GM12878 (cell line): ENCODE results near the gene HTR3C. TPM values are rescaled to one million over a fixed set of nuclear protein-coding genes. Genes with fewer than 3 reads are reported as not detected.

Source experiments
- ATAC-seq: fragments of 200-7000 bp; cut with Tn5 transposase; 3 replicates; pipeline ENCODE4 v1.9.1; 2020; ENCODE audit warnings: mild to moderate bottlenecking, moderate library complexity
- BruUV-seq: library from RNA; stranded (reverse); fragments of 400-500 nt; replicated peaks from 2 replicates; lab custom pipeline; 2021; lab: Mats Ljungman, UMichigan
- CTCF ChIA-PET: fragments of 300-600 bp; sonication (Branson Sonifier 250); formaldehyde crosslinking; extraction: SDS; loops from one replicate; lab custom pipeline; 2021; ENCODE audit warnings: inconsistent platforms; lab: Yijun Ruan, JAX
- POLR2A ChIA-PET: fragments of 350-600 bp; formaldehyde crosslinking; extraction: SDS; loops from one replicate; lab custom pipeline; 2021; ENCODE audit warnings: inconsistent platforms; lab: Charles Lee
- RAD21 ChIA-PET: fragments of 300-600 bp; sonication (Branson Sonifier 250); formaldehyde crosslinking; loops from one replicate; lab custom pipeline; 2023; ENCODE audit warnings: antibody characterized with exemption; ENCODE audit not compliant: unreplicated experiment; lab: Charles Lee
- SMC1A ChIA-PET: fragments of 300-600 bp; sonication (Branson Sonifier 250); formaldehyde crosslinking; loops from one replicate; lab custom pipeline; 2023; ENCODE audit not compliant: unreplicated experiment, uncharacterized antibody; lab: Charles Lee
- DNase-seq: peaks from one replicate; pipeline ENCODE4 v3.0.0-alpha.2; 2011; ENCODE audit warnings: low read depth, low spot score
- FAIRE-seq: peaks from 3 replicates; lab custom pipeline; 2011; peaks lifted over from hg19 to GRCh38; lab: Jason Lieb, UNC
- H2AFZ ChIP-seq: 2 replicates; pipeline ENCODE4 v1.6.0; 2011; ENCODE audit warnings: low read depth, low read length, control low read depth; ENCODE audit not compliant: control insufficient read depth
- H3K27ac ChIP-seq: 2 replicates; pipeline ENCODE4 v1.5.1; 2011; ENCODE audit warnings: control low read depth; ENCODE audit not compliant: control insufficient read depth, insufficient read depth
- H3K27me3 ChIP-seq, 2 experiments: replicated peaks in 1 of 2; 2 replicates each; pipeline versions ENCODE4 v1.6.0 to v1.6.1; 2011; ENCODE audit warnings: low read length in 1 of 2; ENCODE audit not compliant: control insufficient read depth in 2 of 2, insufficient read depth in 2 of 2
- H3K36me3 ChIP-seq, 2 experiments: 2 replicates each; pipeline ENCODE4 v1.5.1; 2011; ENCODE audit warnings: low read length in 1 of 2; ENCODE audit not compliant: control insufficient read depth in 2 of 2, insufficient read depth in 2 of 2
- H3K4me1 ChIP-seq: 2 replicates; pipeline ENCODE4 v1.6.1; 2011; ENCODE audit warnings: mild to moderate bottlenecking, low read length, moderate library complexity, mixed read lengths; ENCODE audit not compliant: control insufficient read depth, insufficient read depth
- H3K4me2 ChIP-seq: 2 replicates; pipeline ENCODE4 v1.6.0; 2011; ENCODE audit warnings: control low read depth; ENCODE audit not compliant: control insufficient read depth, insufficient read depth
- H3K4me3 ChIP-seq: fragments of 200-600 bp; sonication (generic); 2 replicates; pipeline ENCODE4 v1.5.1; 2016
- H3K79me2 ChIP-seq: 2 replicates; pipeline ENCODE4 v1.6.0; 2011; ENCODE audit warnings: low read length; ENCODE audit not compliant: control insufficient read depth, insufficient read depth
- H3K9ac ChIP-seq: 2 replicates; pipeline ENCODE4 v1.8.0; 2011; ENCODE audit warnings: low read length, control low read depth, mixed read lengths; ENCODE audit not compliant: control insufficient read depth, insufficient read depth
- H3K9me3 ChIP-seq: replicated peaks from 3 replicates; pipeline ENCODE4 v1.5.1; 2011; ENCODE audit warnings: mild to moderate bottlenecking, low read length; ENCODE audit not compliant: control insufficient read depth, insufficient read depth
- H4K20me1 ChIP-seq: 2 replicates; pipeline ENCODE4 v1.6.0; 2011; ENCODE audit not compliant: control insufficient read depth, insufficient read depth
- CHD4 ChIP-seq: fragments of 200-600 bp; sonication (generic); IDR thresholded peaks from 2 replicates; pipeline ENCODE4 v1.6.1; 2016; ENCODE audit warnings: mild to moderate bottlenecking
- GABPA ChIP-seq: IDR thresholded peaks from 2 replicates; pipeline ENCODE4 v1.6.1; 2014; ENCODE audit warnings: antibody characterized with exemption, low read depth, mild to moderate bottlenecking, inconsistent platforms
- NR2C2 ChIP-seq: IDR thresholded peaks from 2 replicates; pipeline ENCODE4 v1.6.1; 2011; ENCODE audit warnings: borderline replicate concordance, low read depth; ENCODE audit not compliant: control insufficient read depth, insufficient read length
- RELA ChIP-seq: fragments of 450-650 bp; IDR thresholded peaks from 2 replicates; pipeline ENCODE4 v1.8.0; 2014; ENCODE audit warnings: borderline replicate concordance; ENCODE audit not compliant: partially characterized antibody
- ZBED1 ChIP-seq: IDR thresholded peaks from 2 replicates; pipeline ENCODE4 v1.6.1; 2016; ENCODE audit warnings: borderline replicate concordance
- WGBS: methylation state at CpG from one replicate; pipeline ENCODE4 v1.1.6; 2016; ENCODE audit warnings: low lambda C conversion rate; ENCODE audit not compliant: insufficient replicate concordance, insufficient coverage; ENCODE audit errors: missing lambda C conversion rate; 5-methylcytosine and 5-hydroxymethylcytosine counted together
- in situ Hi-C: fragments of 300-500 bp; cut with MboI; formaldehyde crosslinking; loops from 9 replicates; pipeline ENCODE4 v1.14.3; 2018; ENCODE audit warnings: mixed read lengths
- intact Hi-C: fragments of 100-400 bp; cut with micrococcal nuclease; formaldehyde crosslinking; loops from one replicate; pipeline ENCODE4 v1.14.2; 2022; ENCODE audit not compliant: unreplicated experiment
- polyA plus RNA-seq, 11 experiments: library from polyadenylated mRNA; depleted of rRNA in 4 of 11; unstranded in 6 of 11; stranded (reverse) in 5 of 11; fragments of >200 nt; fragmentation: Nextera tagmentation in 4 of 11; fragmentation: Illumina TruSeq in 1 of 11; extraction: Ambion mirVana in 4 of 11; extraction: Trizol in 1 of 11; gene quantifications; 1 replicate in 1 of 11; 2 replicates in 10 of 11; pipeline versions ENCODE4 v1.2.1 to v1.2.3, GENCODE V29; 2011 to 2016; ENCODE audit warnings: inconsistent platforms in 2 of 11, missing spikeins in 2 of 11, low read depth in 1 of 11
- small RNA-seq: library from RNA; depleted of rRNA; stranded (forward); fragments of <200 nt; gene quantifications from one replicate; pipeline ENCODE3, GENCODE V24; 2014
- total RNA-seq, 4 experiments: library from RNA; depleted of rRNA in 3 of 4; stranded (reverse); fragments of >200 nt in 3 of 4; fragmentation: Illumina TruSeq in 1 of 4; extraction: Trizol in 1 of 4; gene quantifications; 2 replicates each; pipeline versions ENCODE4 v1.2.1 to v1.2.3, GENCODE V29; 2013 to 2021
- TF ChIP-seq, protein P1 (sequence below): IDR thresholded peaks from 2 replicates; pipeline ENCODE4 v1.6.1; 2011; ENCODE audit warnings: low read depth, mild to moderate bottlenecking, low read length, moderate library complexity, borderline replicate concordance; ENCODE audit errors: extremely low read depth
- TF ChIP-seq, protein P2 (sequence below): fragments of 450-650 bp; IDR thresholded peaks from 2 replicates; pipeline ENCODE4 v1.6.1; 2016; ENCODE audit warnings: mild to moderate bottlenecking

HTR3C gene
- total and polyA plus RNA-seq, 10 of the 15 experiments (the other 5 are each of a cell fraction or from before 2014, with no cell fraction given), result not detected

DNA sequence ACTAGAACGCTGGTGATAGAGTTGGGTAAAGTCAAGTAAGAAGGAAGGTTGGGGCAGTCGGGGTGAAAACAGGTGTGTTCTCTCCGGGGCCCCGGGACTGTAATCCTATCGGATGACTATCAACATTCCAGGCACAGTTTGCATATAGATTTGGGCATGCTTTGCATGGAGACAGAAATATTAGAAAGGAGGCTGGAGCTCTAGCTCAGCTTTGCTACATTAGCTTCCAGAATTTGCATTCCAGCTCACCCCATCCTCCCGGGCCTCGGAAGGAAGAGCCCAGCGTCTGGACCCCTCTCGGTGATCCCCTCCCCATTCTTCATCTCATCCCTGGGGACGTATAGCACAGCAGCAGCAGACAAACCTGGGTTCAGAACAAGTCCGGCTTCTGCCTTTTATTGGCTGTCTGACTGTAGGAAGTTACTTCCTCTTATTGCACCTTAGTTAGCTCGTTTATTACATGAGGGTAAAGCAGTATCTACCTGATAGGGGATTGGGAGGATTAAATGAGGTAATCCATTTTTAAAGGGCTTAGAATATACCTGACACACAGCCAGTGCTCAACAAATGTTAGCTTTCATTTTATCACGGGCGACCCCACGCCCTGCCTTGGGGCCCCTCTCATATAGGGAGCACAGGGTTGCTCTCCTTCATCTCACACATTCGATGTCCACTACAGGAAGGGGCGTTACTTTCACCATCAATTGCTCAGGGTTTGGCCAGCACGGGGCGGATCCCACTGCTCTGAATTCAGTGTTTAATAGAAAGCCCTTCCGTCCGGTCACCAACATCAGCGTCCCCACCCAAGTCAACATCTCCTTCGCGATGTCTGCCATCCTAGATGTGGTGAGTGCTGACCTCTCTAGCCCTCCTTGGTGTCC lies 47.2 kb downstream of the HTR3C start:
- ChIA-PET RAD21 (interaction anchor here (0.5 kb wide), 1 partner anchor 131 kb away, joined by 3 read pairs; no protein-coding TSS in a partner anchor), SMC1A (interaction anchor here (0.6 kb wide), 1 partner anchor 438 kb away, joined by 3 read pairs; no protein-coding TSS in a partner anchor), CTCF (interaction anchor here (0.6 kb wide), 1 partner anchor 333 kb away, joined by 3 read pairs; no protein-coding TSS in a partner anchor), POLR2A (interaction anchor here (0.6 kb wide), 1 partner anchor 1495 kb away, joined by 5 read pairs; no protein-coding TSS in a partner anchor)
- in situ Hi-C loops, result no loop called here
- H3K4me1 ChIP-seq, result no peaks in the 10 kb centered on the region
- ATAC-seq (no peak; the same call in 2 of the 3 replicates), DNase-seq (no peak), FAIRE-seq (no peak)
- no peak overlapping the region for H3K4me2 ChIP-seq
- H2AFZ ChIP-seq, result no peak overlapping the region
- intact Hi-C loops, result no loop called here
- H3K27me3 ChIP-seq, result no peaks in the 10 kb centered on the region
- 34% methylated on average over 24 of the region's 24 CpGs for WGBS
- TF ChIP-seq, protein P1, sequence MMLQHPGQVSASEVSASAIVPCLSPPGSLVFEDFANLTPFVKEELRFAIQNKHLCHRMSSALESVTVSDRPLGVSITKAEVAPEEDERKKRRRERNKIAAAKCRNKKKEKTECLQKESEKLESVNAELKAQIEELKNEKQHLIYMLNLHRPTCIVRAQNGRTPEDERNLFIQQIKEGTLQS, result no peak
- TF ChIP-seq ZBED1, result no peak
- TF ChIP-seq, protein P2, sequence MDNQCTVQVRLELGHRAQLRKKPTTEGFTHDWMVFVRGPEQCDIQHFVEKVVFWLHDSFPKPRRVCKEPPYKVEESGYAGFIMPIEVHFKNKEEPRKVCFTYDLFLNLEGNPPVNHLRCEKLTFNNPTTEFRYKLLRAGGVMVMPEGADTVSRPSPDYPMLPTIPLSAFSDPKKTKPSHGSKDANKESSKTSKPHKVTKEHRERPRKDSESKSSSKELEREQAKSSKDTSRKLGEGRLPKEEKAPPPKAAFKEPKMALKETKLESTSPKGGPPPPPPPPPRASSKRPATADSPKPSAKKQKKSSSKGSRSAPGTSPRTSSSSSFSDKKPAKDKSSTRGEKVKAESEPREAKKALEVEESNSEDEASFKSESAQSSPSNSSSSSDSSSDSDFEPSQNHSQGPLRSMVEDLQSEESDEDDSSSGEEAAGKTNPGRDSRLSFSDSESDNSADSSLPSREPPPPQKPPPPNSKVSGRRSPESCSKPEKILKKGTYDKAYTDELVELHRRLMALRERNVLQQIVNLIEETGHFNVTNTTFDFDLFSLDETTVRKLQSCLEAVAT, result no peak
- TF ChIP-seq RELA, result no peak
- no peak for TF ChIP-seq GABPA
- TF ChIP-seq CHD4, result no peak
- TF ChIP-seq NR2C2, result no peak
- H3K79me2 ChIP-seq, result no peaks in the 10 kb centered on the region
- H3K36me3 ChIP-seq, result no peaks in the 10 kb centered on the region
- no TSS peak for BruUV-seq
- no peaks in the 10 kb centered on the region for H4K20me1 ChIP-seq
- no peaks in the 10 kb centered on the region for H3K9me3 ChIP-seq
- no peak overlapping the region for H3K9ac ChIP-seq
- no peak overlapping the region for H3K4me3 ChIP-seq
- no peak overlapping the region for H3K27ac ChIP-seq

Small RNA genes lying within 50 kb of the gene (small RNA-seq; reads per million reads assigned to genes)
- gene RF00019, result not detected

Other genes starting within 250 kb of the HTR3C start
Only the 7 nearest of the 15 such genes appear.
- gene ABCC5, start 35.2 kb upstream of the HTR3C start, total RNA-seq (2014; rRNA removed), result 6.0 and 7.1 TPM in 2 replicates
- 5.9 and 6.3 TPM in 2 replicates for gene ABCC5, start 35.2 kb upstream of the HTR3C start, total RNA-seq (2014; rRNA removed; fragmentation: Illumina TruSeq; extraction: Trizol)
- gene ABCC5, start 35.2 kb upstream of the HTR3C start, total RNA-seq (2021), result 9.9 and 14.4 TPM in 2 replicates
- 14.7 and 17.8 TPM in 2 replicates for gene ABCC5, start 35.2 kb upstream of the HTR3C start, polyA plus RNA-seq (2011; rRNA removed)
- 7.8 and 9.6 TPM in 2 replicates for gene ABCC5, start 35.2 kb upstream of the HTR3C start, polyA plus RNA-seq (2014; fragmentation: Illumina TruSeq; extraction: Trizol)
- 1 to 10 TPM; 6.1 to 7.2 TPM for gene ABCC5, start 35.2 kb upstream of the HTR3C start, polyA plus RNA-seq (2014; fragmentation: Nextera tagmentation; extraction: Ambion mirVana)
- gene ABCC5, start 35.2 kb upstream of the HTR3C start, polyA plus RNA-seq (2014; rRNA removed), result 9.7 and 10.4 TPM in 2 replicates
- gene ABCC5, start 35.2 kb upstream of the HTR3C start, polyA plus RNA-seq (2016; fragmentation: Nextera tagmentation; extraction: Ambion mirVana), result 10 to 100 TPM; 11.0 to 11.4 TPM
- gene HTR3D, start 21.3 kb upstream of the HTR3C start, total RNA-seq (2014; rRNA removed), result not detected in 2 replicates
- gene HTR3D, start 21.3 kb upstream of the HTR3C start, total RNA-seq (2014; rRNA removed; fragmentation: Illumina TruSeq; extraction: Trizol), result not detected in 2 replicates
- not detected in 2 replicates for gene HTR3D, start 21.3 kb upstream of the HTR3C start, total RNA-seq (2021)
- not detected in 2 replicates for gene HTR3D, start 21.3 kb upstream of the HTR3C start, polyA plus RNA-seq (2011; rRNA removed)
- gene HTR3D, start 21.3 kb upstream of the HTR3C start, polyA plus RNA-seq (2014; fragmentation: Illumina TruSeq; extraction: Trizol), result not detected in 2 replicates
- gene HTR3D, start 21.3 kb upstream of the HTR3C start, polyA plus RNA-seq (2014; fragmentation: Nextera tagmentation; extraction: Ambion mirVana), result not detected
- gene HTR3D, start 21.3 kb upstream of the HTR3C start, polyA plus RNA-seq (2014; rRNA removed), result not detected in 2 replicates
- not detected for gene HTR3D, start 21.3 kb upstream of the HTR3C start, polyA plus RNA-seq (2016; fragmentation: Nextera tagmentation; extraction: Ambion mirVana)
- gene HTR3E, start 44.0 kb downstream of the HTR3C start, total RNA-seq (2014; rRNA removed), result not detected in 2 replicates
- gene HTR3E, start 44.0 kb downstream of the HTR3C start, total RNA-seq (2014; rRNA removed; fragmentation: Illumina TruSeq; extraction: Trizol), result not detected in 2 replicates
- not detected in 2 replicates for gene HTR3E, start 44.0 kb downstream of the HTR3C start, total RNA-seq (2021)
- not detected in 2 replicates for gene HTR3E, start 44.0 kb downstream of the HTR3C start, polyA plus RNA-seq (2011; rRNA removed)
- gene HTR3E, start 44.0 kb downstream of the HTR3C start, polyA plus RNA-seq (2014; fragmentation: Illumina TruSeq; extraction: Trizol), result not detected in 2 replicates
- gene HTR3E, start 44.0 kb downstream of the HTR3C start, polyA plus RNA-seq (2014; fragmentation: Nextera tagmentation; extraction: Ambion mirVana), result not detected
- gene HTR3E, start 44.0 kb downstream of the HTR3C start, polyA plus RNA-seq (2014; rRNA removed), result not detected in 2 replicates
- not detected for gene HTR3E, start 44.0 kb downstream of the HTR3C start, polyA plus RNA-seq (2016; fragmentation: Nextera tagmentation; extraction: Ambion mirVana)
- 50.9 and 53.9 TPM in 2 replicates for gene EIF2B5, start 82.3 kb downstream of the HTR3C start, total RNA-seq (2014; rRNA removed)
- gene EIF2B5, start 82.3 kb downstream of the HTR3C start, total RNA-seq (2014; rRNA removed; fragmentation: Illumina TruSeq; extraction: Trizol), result 46.1 and 50.4 TPM in 2 replicates
- 44.9 and 50.7 TPM in 2 replicates for gene EIF2B5, start 82.3 kb downstream of the HTR3C start, total RNA-seq (2021)
- gene EIF2B5, start 82.3 kb downstream of the HTR3C start, polyA plus RNA-seq (2011; rRNA removed), result 49.7 and 58.5 TPM in 2 replicates
- 53.5 and 55.9 TPM in 2 replicates for gene EIF2B5, start 82.3 kb downstream of the HTR3C start, polyA plus RNA-seq (2014; fragmentation: Illumina TruSeq; extraction: Trizol)
- 10 to 100 TPM; 13.7 to 23.6 TPM for gene EIF2B5, start 82.3 kb downstream of the HTR3C start, polyA plus RNA-seq (2014; fragmentation: Nextera tagmentation; extraction: Ambion mirVana)
- gene EIF2B5, start 82.3 kb downstream of the HTR3C start, polyA plus RNA-seq (2014; rRNA removed), result 65.1 and 72.4 TPM in 2 replicates
- gene EIF2B5, start 82.3 kb downstream of the HTR3C start, polyA plus RNA-seq (2016; fragmentation: Nextera tagmentation; extraction: Ambion mirVana), result 10 to 100 TPM; 79.2 to 82.7 TPM
- 15.6 and 19.4 TPM in 2 replicates for gene DVL3, start 102.3 kb downstream of the HTR3C start, total RNA-seq (2014; rRNA removed)
- 8.1 and 9.1 TPM in 2 replicates for gene DVL3, start 102.3 kb downstream of the HTR3C start, total RNA-seq (2014; rRNA removed; fragmentation: Illumina TruSeq; extraction: Trizol)
- 34.3 and 39.7 TPM in 2 replicates for gene DVL3, start 102.3 kb downstream of the HTR3C start, total RNA-seq (2021)
- 18.7 and 25.9 TPM in 2 replicates for gene DVL3, start 102.3 kb downstream of the HTR3C start, polyA plus RNA-seq (2011; rRNA removed)
- 13.8 and 19.1 TPM in 2 replicates for gene DVL3, start 102.3 kb downstream of the HTR3C start, polyA plus RNA-seq (2014; fragmentation: Illumina TruSeq; extraction: Trizol)
- 1 to 10 TPM; 2.2 to 2.4 TPM for gene DVL3, start 102.3 kb downstream of the HTR3C start, polyA plus RNA-seq (2014; fragmentation: Nextera tagmentation; extraction: Ambion mirVana)
- gene DVL3, start 102.3 kb downstream of the HTR3C start, polyA plus RNA-seq (2014; rRNA removed), result 33.0 and 34.0 TPM in 2 replicates
- 1 to 10 TPM; 6.8 to 9.8 TPM for gene DVL3, start 102.3 kb downstream of the HTR3C start, polyA plus RNA-seq (2016; fragmentation: Nextera tagmentation; extraction: Ambion mirVana)
- gene AP2M1, start 121.8 kb downstream of the HTR3C start, total RNA-seq (2014; rRNA removed), result 148 and 159 TPM in 2 replicates
- gene AP2M1, start 121.8 kb downstream of the HTR3C start, total RNA-seq (2014; rRNA removed; fragmentation: Illumina TruSeq; extraction: Trizol), result 110 and 115 TPM in 2 replicates
- gene AP2M1, start 121.8 kb downstream of the HTR3C start, total RNA-seq (2021), result 180 and 191 TPM in 2 replicates
- 163 and 269 TPM in 2 replicates for gene AP2M1, start 121.8 kb downstream of the HTR3C start, polyA plus RNA-seq (2011; rRNA removed)
- gene AP2M1, start 121.8 kb downstream of the HTR3C start, polyA plus RNA-seq (2014; fragmentation: Illumina TruSeq; extraction: Trizol), result 120 and 164 TPM in 2 replicates
- 10 to 100 TPM; 65.6 to 68.9 TPM for gene AP2M1, start 121.8 kb downstream of the HTR3C start, polyA plus RNA-seq (2014; fragmentation: Nextera tagmentation; extraction: Ambion mirVana)
- gene AP2M1, start 121.8 kb downstream of the HTR3C start, polyA plus RNA-seq (2014; rRNA removed), result 156 and 174 TPM in 2 replicates
- gene AP2M1, start 121.8 kb downstream of the HTR3C start, polyA plus RNA-seq (2016; fragmentation: Nextera tagmentation; extraction: Ambion mirVana), result 100 to 1,000 TPM; 340 to 356 TPM
- 46.6 and 49.4 TPM in 2 replicates for gene ABCF3, start 133.2 kb downstream of the HTR3C start, total RNA-seq (2014; rRNA removed)
- 25.7 and 25.8 TPM in 2 replicates for gene ABCF3, start 133.2 kb downstream of the HTR3C start, total RNA-seq (2014; rRNA removed; fragmentation: Illumina TruSeq; extraction: Trizol)
- gene ABCF3, start 133.2 kb downstream of the HTR3C start, total RNA-seq (2021), result 56.1 and 61.8 TPM in 2 replicates
- gene ABCF3, start 133.2 kb downstream of the HTR3C start, polyA plus RNA-seq (2011; rRNA removed), result 30.8 and 44.4 TPM in 2 replicates
- gene ABCF3, start 133.2 kb downstream of the HTR3C start, polyA plus RNA-seq (2014; fragmentation: Illumina TruSeq; extraction: Trizol), result 21.0 and 36.9 TPM in 2 replicates
- 1 to 10 TPM; 6.1 to 8.1 TPM for gene ABCF3, start 133.2 kb downstream of the HTR3C start, polyA plus RNA-seq (2014; fragmentation: Nextera tagmentation; extraction: Ambion mirVana)
- gene ABCF3, start 133.2 kb downstream of the HTR3C start, polyA plus RNA-seq (2014; rRNA removed), result 70.6 and 81.7 TPM in 2 replicates
- gene ABCF3, start 133.2 kb downstream of the HTR3C start, polyA plus RNA-seq (2016; fragmentation: Nextera tagmentation; extraction: Ambion mirVana), result 10 to 100 TPM; 66.8 to 71.3 TPM